Esophagus (tissue), 2 donors: ENCODE results near the gene PPP2R3A. TPM values are rescaled to one million over a fixed set of nuclear protein-coding genes. Genes with fewer than 3 reads are reported as not detected.

Experiments
- H3K27ac ChIP-seq, 2 donors: one replicate each; pipeline ENCODE4 v1.5.1; 2013; ENCODE audit warnings: low read depth in 2 of 2, mild to moderate bottlenecking in 2 of 2, inconsistent platforms in 1 of 2, low read length in 1 of 2, moderate library complexity in 1 of 2
- H3K27me3 ChIP-seq, 2 donors: one replicate each; pipeline ENCODE4 v1.6.1; 2013; ENCODE audit warnings: low read length in 2 of 2, control low read depth in 1 of 2, mild to moderate bottlenecking in 1 of 2; ENCODE audit not compliant: insufficient read depth in 2 of 2, control insufficient read depth in 1 of 2
- H3K36me3 ChIP-seq, 2 donors: one replicate each; pipeline ENCODE4 v1.6.1; 2013; ENCODE audit warnings: low read length in 1 of 2; ENCODE audit not compliant: control insufficient read depth in 2 of 2, insufficient read depth in 2 of 2
- H3K4me1 ChIP-seq, 2 donors: one replicate each; pipeline ENCODE4 v1.6.1; 2013; ENCODE audit warnings: low read length in 1 of 2; ENCODE audit not compliant: control insufficient read depth in 2 of 2, insufficient read depth in 2 of 2
- H3K4me3 ChIP-seq, 2 donors: one replicate each; pipeline ENCODE4 v1.5.1; 2013; ENCODE audit warnings: low read length in 2 of 2, mild to moderate bottlenecking in 2 of 2, low read depth in 1 of 2, moderate library complexity in 1 of 2
- H3K9me3 ChIP-seq, 2 donors: one replicate each; pipeline ENCODE4 v1.6.1; 2013; ENCODE audit warnings: mild to moderate bottlenecking in 2 of 2, low read depth in 1 of 2, low read length in 1 of 2, moderate library complexity in 1 of 2; ENCODE audit not compliant: control insufficient read depth in 2 of 2, insufficient read depth in 1 of 2
- WGBS, 2 donors: extraction: QIAGEN DNeasy Blood & Tissue Kit; methylation state at CpG; one replicate each; pipeline ENCODE4 v1.1.7; 2013; 5-methylcytosine and 5-hydroxymethylcytosine counted together
- polyA plus RNA-seq, 2 donors: library from polyadenylated mRNA; stranded (reverse); fragments of 200-250 nt; gene quantifications; one replicate each; pipeline ENCODE4 v1.2.3, GENCODE V29; 2013
- donor health status: healthy with polysubstance abuse.
- donor health status: Bipolar disorder and iron deficiency.

PPP2R3A gene
- polyA plus RNA-seq, 2 donors, result 2.1 to 3.5 TPM

DNA sequence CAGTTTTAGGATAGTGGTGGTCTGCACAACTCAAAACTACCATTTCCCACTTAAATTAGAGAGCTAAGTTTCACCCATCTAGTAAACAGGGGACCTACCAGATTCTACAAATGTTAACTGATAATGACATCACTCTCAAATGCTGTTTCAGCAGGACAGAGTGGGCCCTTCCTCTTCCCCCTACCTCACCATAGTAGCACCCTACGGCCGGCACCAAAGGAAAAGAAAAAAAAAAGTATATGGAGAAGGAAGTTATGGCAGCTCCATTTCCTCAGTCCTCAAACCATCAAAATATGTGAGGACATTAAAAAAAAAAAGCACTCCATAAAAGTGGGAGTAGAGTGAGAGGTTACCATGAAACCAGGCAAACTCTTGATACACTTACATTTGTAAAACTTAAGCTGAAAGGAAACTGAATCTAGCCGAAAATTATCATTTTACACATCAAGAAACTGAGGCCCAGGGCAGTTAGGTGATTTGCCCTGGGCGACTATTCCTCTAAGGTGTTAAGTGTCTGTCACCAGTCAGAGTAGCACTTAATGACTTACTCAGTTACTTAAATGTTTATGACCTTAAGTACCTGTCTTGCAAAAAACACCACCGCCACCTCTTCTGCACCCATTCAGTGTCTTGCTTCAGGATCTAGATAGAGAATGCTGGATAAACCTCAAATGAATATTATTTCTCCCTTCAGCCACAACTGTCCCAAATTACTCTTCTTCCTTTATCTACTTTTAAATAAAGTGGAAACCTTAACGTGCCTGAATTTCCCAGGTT, 227.9 kb downstream of the PPP2R3A start:
- Histone ChIP-seq H3K4me3 (peak overlapping the region; percentile 26 to 99), H3K27ac (peak overlapping the region in 1 of 2 donors; percentile 65), H3K27me3 (no peaks in the 10 kb centered on the region), H3K9me3 (no peaks in the 10 kb centered on the region), H3K36me3 (no peaks in the 10 kb centered on the region), H3K4me1 (peaks cover 0 to 1% of the 10 kb centered on the region in 2 donors)
- WGBS, 2 donors, result 1 to 2% methylated on average over 6 of the region's 6 CpGs

DNA sequence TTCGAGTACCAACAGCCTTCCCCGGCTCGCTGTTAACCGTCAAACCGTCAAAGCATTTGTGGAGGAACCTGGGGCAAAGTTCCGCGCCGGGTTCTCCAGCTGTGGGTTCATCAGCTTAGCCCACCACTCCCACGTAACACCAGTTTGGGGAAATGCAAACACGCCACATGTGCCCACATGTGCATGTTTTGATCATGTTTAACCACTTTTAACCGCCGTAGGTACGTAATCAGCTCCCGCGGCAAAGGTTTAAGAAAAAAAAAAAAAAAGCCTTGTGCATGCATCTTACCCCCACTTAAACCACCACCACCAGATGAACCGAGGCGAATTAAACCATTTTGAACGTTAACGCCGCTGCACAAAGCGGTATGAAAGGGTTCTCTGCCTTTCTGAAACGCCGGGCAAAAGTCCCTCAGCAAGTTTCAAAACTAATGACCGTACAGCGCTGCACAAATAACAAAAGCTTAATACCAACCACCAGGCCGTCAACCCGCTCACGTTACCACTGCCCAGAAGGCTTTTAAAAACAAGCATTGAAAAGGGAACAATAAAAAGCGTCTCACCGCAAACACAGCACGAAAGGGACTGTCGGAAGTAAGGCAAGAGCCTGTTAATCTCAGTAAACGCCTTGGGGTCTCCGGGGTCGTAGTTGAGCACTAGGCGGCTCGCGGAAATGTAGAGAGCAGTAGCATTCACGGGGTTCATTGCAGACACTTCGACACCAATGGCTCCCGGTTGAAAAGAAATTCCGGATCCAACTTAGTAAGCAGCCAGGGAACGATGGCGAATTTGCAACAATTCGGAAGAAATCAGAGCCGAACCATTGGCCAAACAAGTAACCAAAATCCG, 229.1 kb downstream of the PPP2R3A start:
- H3K9me3 ChIP-seq, result no peaks in the 10 kb centered on the region
- H3K27me3 ChIP-seq, result no peaks in the 10 kb centered on the region
- peak overlapping the region; percentile 98 to 100 for H3K27ac ChIP-seq
- no peaks in the 10 kb centered on the region for H3K36me3 ChIP-seq
- no peaks in the 10 kb centered on the region for H3K4me1 ChIP-seq
- H3K4me3 ChIP-seq, result peak overlapping the region; percentile 93 to 99
- 0% methylated on average over 47 of the region's 47 CpGs for WGBS, 2 donors

DNA sequence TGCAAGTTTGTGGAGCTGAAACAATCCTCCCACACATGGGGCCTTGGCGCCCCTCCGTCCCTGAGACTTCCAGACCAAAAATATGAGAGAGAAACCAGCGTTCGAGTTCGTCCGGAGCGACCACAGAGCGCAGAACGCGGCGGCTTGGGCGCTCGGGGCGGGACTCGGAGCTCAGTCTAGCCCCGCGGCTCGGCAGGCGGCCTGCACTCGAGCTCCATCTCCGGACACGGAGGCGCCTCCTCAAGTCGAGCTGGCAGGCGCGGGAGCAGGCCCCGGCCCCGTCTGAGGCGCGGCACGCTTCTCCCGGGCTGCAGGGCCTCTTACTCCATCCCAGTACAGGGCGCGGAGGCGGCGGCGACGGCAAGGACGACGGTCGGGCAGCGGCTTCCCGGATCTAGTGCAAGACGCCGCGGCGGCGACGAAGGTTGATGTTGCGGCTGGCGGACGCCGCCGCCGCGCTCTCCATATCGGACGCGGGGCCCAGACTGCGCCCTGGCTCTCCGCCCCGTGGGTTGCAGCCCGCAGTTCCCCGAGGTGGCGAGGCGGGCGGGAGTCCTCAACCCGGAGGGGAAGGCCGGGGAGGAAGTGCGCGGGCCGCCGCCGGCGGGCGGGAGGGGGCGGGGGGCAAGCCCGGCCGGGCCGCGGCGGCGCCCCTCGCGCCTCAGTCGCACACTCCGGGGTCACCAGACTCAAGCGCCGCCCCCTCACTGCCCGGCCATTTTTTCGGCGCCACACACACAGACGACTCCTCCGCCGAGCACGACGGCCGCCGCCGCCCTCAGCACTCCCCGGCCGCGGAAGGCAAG, 229.9 kb downstream of the PPP2R3A start:
- WGBS, 2 donors, result 0% methylated on average over 61 to 103 of the region's 103 CpGs
- peak overlapping the region; percentile 93 to 99 for H3K4me3 ChIP-seq

DNA sequence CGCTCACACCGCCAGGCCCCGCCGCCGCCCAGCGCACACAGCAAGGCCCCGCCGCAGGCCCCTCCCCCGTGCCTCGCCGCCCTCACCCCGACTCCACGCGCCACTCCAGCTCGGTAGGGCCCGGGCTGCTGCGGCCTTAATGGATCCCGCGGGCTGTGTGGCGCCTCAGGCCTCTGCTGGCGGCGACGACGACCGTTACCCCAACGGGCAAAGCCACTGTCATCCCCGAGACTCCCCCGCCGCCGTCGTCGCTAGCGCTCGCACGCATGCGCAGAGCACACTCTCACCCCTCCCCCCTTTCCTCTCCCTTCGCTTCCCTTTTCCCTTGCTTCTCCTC, 230.5 kb downstream of the PPP2R3A start, which contains the start of gene MSL2:
MSL2 (minus strand) TSS at position 272 of the 337 bp plus-strand sequence. CDS start 1,222 bp downstream, outside the sequence.
- H3K4me1 ChIP-seq, result no peaks in the 10 kb centered on the region
- H3K27ac ChIP-seq, result peak within 1 kb of the TSS; percentile 98 to 100
- no peaks in the 10 kb centered on the region for H3K27me3 ChIP-seq
- H3K4me3 ChIP-seq, result peak within 1 kb of the TSS; percentile 93 to 99
- H3K9me3 ChIP-seq, result no peaks in the 10 kb centered on the region
- H3K36me3 ChIP-seq, result no peaks in the 10 kb centered on the region
- WGBS, 2 donors, result 0 to 1% methylated on average over 37 of the region's 37 CpGs

More for the DNA sequence above, 229.9 kb downstream of the PPP2R3A start:
- Histone ChIP-seq H3K4me1 (no peaks in the 10 kb centered on the region), H3K27ac (peak overlapping the region; percentile 98 to 100), H3K9me3 (no peaks in the 10 kb centered on the region), H3K27me3 (no peaks in the 10 kb centered on the region), H3K36me3 (no peaks in the 10 kb centered on the region)

DNA sequence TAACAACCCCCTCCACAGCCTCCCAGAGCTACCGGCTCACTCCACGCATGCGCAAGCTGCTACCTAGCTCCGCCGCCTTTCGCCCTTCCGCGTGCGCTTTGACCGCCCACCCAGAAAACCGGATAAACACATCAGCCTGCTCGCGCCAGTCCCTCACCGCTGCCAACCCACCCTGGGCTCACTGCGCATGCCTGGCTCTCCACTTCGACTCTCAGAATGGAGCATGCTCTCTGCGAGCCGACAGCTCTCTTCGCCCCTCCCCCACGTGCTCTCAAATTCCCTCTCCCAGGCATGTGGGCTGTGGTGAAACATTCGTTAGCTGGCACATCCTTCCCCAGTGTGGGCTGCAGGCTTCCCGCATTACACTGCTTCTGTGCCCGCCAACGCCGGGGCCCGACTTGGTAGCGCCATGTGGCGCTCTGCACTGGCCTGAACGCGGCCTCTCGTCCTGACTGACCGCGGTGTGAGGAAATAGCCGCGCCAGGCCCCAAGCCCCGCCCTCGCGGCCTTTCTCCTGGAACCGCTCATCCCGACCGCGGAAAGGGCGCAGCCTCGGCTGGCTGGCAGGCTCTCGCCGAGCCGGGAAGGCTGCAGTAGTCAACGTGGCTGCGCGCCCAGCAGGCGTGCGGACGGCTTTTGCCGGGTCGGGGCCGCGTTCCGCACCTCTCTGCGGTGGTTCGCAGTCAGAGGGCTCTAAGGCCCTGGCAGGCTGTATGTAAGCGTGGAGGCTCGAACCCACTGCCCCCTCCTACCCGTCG, 231.1 kb downstream of the PPP2R3A start:
- Histone ChIP-seq H3K4me3 (peak overlapping the region; percentile 93 to 99), H3K27me3 (no peaks in the 10 kb centered on the region), H3K9me3 (no peaks in the 10 kb centered on the region), H3K4me1 (no peaks in the 10 kb centered on the region), H3K36me3 (no peaks in the 10 kb centered on the region), H3K27ac (peak overlapping the region; percentile 98 to 100)
- WGBS, 2 donors, result 0% methylated on average over 64 of the region's 64 CpGs

DNA sequence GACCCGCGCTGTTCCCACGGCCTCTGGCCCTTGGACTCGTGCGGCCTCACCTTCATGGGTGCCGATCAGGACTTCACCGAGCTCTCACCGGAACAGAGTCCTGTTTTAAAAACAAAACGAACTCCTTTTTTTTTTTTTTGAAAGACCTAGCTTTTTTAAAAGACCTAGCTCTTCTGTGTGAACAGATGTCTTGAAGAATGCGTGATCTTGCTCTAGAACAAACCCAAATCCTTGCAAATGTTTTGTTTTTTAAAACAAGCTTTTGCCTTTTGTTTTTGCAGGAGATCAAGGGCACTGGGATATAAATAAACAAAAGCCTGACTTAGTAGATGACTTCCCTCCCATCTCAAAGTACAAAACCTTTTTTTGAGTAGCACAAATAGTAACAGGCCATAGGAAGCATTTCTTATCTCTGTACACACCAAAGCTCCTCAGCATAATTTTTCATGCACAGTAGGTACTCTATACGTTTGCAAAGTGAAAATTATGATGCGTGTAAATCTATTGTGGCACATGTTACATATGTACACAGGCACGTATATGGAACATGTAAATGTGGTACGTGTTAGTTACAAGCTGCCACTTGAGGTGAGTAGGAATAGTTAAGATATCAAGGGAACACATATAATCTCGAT, 231.7 kb downstream of the PPP2R3A start:
- Histone ChIP-seq H3K27ac (peak overlapping the region; percentile 98 to 100), H3K36me3 (no peaks in the 10 kb centered on the region), H3K4me1 (no peaks in the 10 kb centered on the region), H3K9me3 (no peaks in the 10 kb centered on the region), H3K4me3 (peak overlapping the region; percentile 93 to 99), H3K27me3 (no peaks in the 10 kb centered on the region)
- 16 to 17% methylated on average over 15 of the region's 15 CpGs for WGBS, 2 donors

Other genes with a start within 250 kb of the PPP2R3A start
- 1 to 10 TPM; 3.1 to 4.7 TPM for gene MSL2, start 230.6 kb downstream of the PPP2R3A start, polyA plus RNA-seq